GM12801 (cell line): ENCODE data around the gene OR51V1.

Experiments
- CTCF ChIP-seq: IDR thresholded peaks from one replicate; pipeline ENCODE4 v1.5.1; 2011; ENCODE audit warnings: control low read depth; ENCODE audit not compliant: insufficient read length; ENCODE audit errors: extremely low read depth

The OR51V1 gene

GRCh38 chr11:5230266-5230665 is 29.8 kb upstream of the OR51V1 start:
- no peak for TF ChIP-seq CTCF

- TF ChIP-seq CTCF = no peak
These were observed 29.3 kb upstream of the OR51V1 start for GRCh38 chr11:5229796-5230195.

- no peak for TF ChIP-seq CTCF
These were observed 28.9 kb upstream of the OR51V1 start for GRCh38 chr11:5229356-5229755.

- TF ChIP-seq CTCF = no peak
These were observed 27.6 kb upstream of the OR51V1 start for GRCh38 chr11:5228124-5228523.

GRCh38 chr11:5227681-5228080 is 27.2 kb upstream of the OR51V1 start:
- no peak for TF ChIP-seq CTCF

- TF ChIP-seq CTCF = no peak
These were observed 26.3 kb upstream of the OR51V1 start, which contains the start of gene HBB for GRCh38 chr11:5226732-5227310. HBB (minus strand) TSS chr11:5227071; CDS start chr11:5227021, 50 bp downstream.

- TF ChIP-seq CTCF = no peak
These were observed 25.0 kb upstream of the OR51V1 start for GRCh38 chr11:5225480-5225871.
